WTC11 (cell line): ENCODE results near the gene XRN1.

Experiments
- CTCF ChIP-seq: fragments of 200-600 bp; IDR thresholded peaks from 2 replicates; pipeline ENCODE4 v1.8.0; 2022; ENCODE audit warnings: antibody characterized with exemption
- ZNF121 ChIP-seq: sonication (generic); formaldehyde crosslinking; IDR thresholded peaks from 2 replicates; pipeline ENCODE4 v1.8.0; 2023; ENCODE audit warnings: missing genetic modification reagents

- TF ChIP-seq ZNF121 (CRISPR knock-in tag) (no peak), CTCF (no peak)
These were observed 129.5 kb downstream of the XRN1 start for GRCh38 chr3:142318331-142318730.
